Endothelial cell of umbilical vein (primary cell): Measurements from ENCODE around the gene MYOG.

Experiments
- CTCF ChIP-seq, 2 donors: IDR thresholded peaks; 1 replicate in 1 of 2; 2 replicates in 1 of 2; pipeline ENCODE4 v1.5.1; 2011; ENCODE audit warnings: low read length in 2 of 2, mild to moderate bottlenecking in 2 of 2, moderate library complexity in 2 of 2, control low read depth in 1 of 2, inconsistent platforms in 1 of 2, low read depth in 1 of 2; ENCODE audit not compliant: insufficient read depth in 1 of 2; ENCODE audit errors: extremely low read depth in 1 of 2
- EZH2 ChIP-seq: IDR thresholded peaks from 2 replicates; pipeline ENCODE4 v1.6.1; 2012; ENCODE audit warnings: borderline replicate concordance, low read depth, mild to moderate bottlenecking, moderate library complexity, low read length, inconsistent platforms; ENCODE audit not compliant: severe bottlenecking
- FOS ChIP-seq: IDR thresholded peaks from 2 replicates; pipeline ENCODE4 v1.6.1; 2011; ENCODE audit warnings: mild to moderate bottlenecking, low read length, moderate library complexity, borderline replicate concordance; ENCODE audit not compliant: insufficient read depth
- MAX ChIP-seq: IDR thresholded peaks from 2 replicates; pipeline ENCODE4 v1.6.1; 2011; ENCODE audit not compliant: insufficient read depth, insufficient read length
- POLR2A ChIP-seq: IDR thresholded peaks from 2 replicates; pipeline ENCODE4 v1.6.1; 2012; ENCODE audit warnings: low read depth, mild to moderate bottlenecking, control low read depth, low read length
- POLR2AphosphoS5 ChIP-seq: IDR thresholded peaks from 2 replicates; pipeline ENCODE4 v1.6.1; 2012; ENCODE audit warnings: low read depth, mild to moderate bottlenecking, control low read depth, low read length, moderate library complexity; ENCODE audit not compliant: insufficient read depth

GRCh38 chr1:203076031-203076511 is 9.7 kb downstream of the MYOG start:
- TF ChIP-seq EZH2 (peak; percentile 84), FOS (no peak), MAX (no peak), POLR2AphosphoS5 (no peak), POLR2A (no peak), CTCF (IDR thresholded peaks at IDR 0.05; ENCODE audit: extremely low read depth in 1 of 2, insufficient read depth in 1 of 2, low read depth in 1 of 2, low read length in 2 of 2) (no peak)
